HEK293T (cell line): ENCODE data around the gene ZFPL1.

ENCODE experiments used
- CTCF ChIA-PET: fragments of 350-600 bp; formaldehyde crosslinking; extraction: SDS; loops from one replicate; lab custom pipeline; 2021; ENCODE audit warnings: antibody characterized with exemption, inconsistent platforms; lab: Yijun Ruan, JAX
- POLR2A ChIA-PET: fragments of 350-600 bp; formaldehyde crosslinking; extraction: SDS; loops from one replicate; lab custom pipeline; 2020; ENCODE audit warnings: antibody characterized with exemption, inconsistent platforms; lab: Yijun Ruan, JAX
- DNase-seq: peaks from one replicate; pipeline ENCODE4 v3.0.0; 2012; ENCODE audit warnings: mixed read lengths; ENCODE audit errors: extremely low spot score
- ARNT ChIP-seq: fragments of 450-650 bp; IDR thresholded peaks from 2 replicates; pipeline ENCODE4 v1.6.1; 2017; ENCODE audit warnings: mild to moderate bottlenecking
- BHLHE40 ChIP-seq: fragments of 450-650 bp; IDR thresholded peaks from 2 replicates; pipeline ENCODE4 v1.6.1; 2016; ENCODE audit warnings: mild to moderate bottlenecking, moderate library complexity, borderline replicate concordance
- ELF4 ChIP-seq: fragments of 450-650 bp; IDR thresholded peaks from 2 replicates; pipeline ENCODE4 v1.6.1; 2017; ENCODE audit warnings: antibody characterized with exemption
- FOXA1 ChIP-seq: fragments of 450-650 bp; IDR thresholded peaks from 2 replicates; pipeline ENCODE4 v1.6.1; 2016; ENCODE audit warnings: mild to moderate bottlenecking
- FOXK2 ChIP-seq: fragments of 450-650 bp; IDR thresholded peaks from 2 replicates; pipeline ENCODE4 v1.6.1; 2016; ENCODE audit warnings: mild to moderate bottlenecking
- FOXM1 ChIP-seq: fragments of 450-650 bp; IDR thresholded peaks from 2 replicates; pipeline ENCODE4 v1.6.1; 2017; ENCODE audit warnings: mild to moderate bottlenecking, borderline replicate concordance
- HDGF ChIP-seq: fragments of 450-650 bp; IDR thresholded peaks from 2 replicates; pipeline ENCODE4 v1.6.1; 2017; ENCODE audit warnings: antibody characterized with exemption, borderline replicate concordance
- L3MBTL2 ChIP-seq: fragments of 450-650 bp; conservative IDR thresholded peaks from 2 replicates; pipeline ENCODE4 v1.6.1; 2016; ENCODE audit warnings: mild to moderate bottlenecking
- LEF1 ChIP-seq: fragments of 450-650 bp; IDR thresholded peaks from 2 replicates; pipeline ENCODE4 v1.6.1; 2017; ENCODE audit warnings: mild to moderate bottlenecking, borderline replicate concordance
- NFRKB ChIP-seq: fragments of 450-650 bp; IDR thresholded peaks from 2 replicates; pipeline ENCODE4 v1.6.1; 2016; ENCODE audit warnings: mild to moderate bottlenecking, moderate library complexity
- PKNOX1 ChIP-seq: fragments of 450-650 bp; IDR thresholded peaks from 2 replicates; pipeline ENCODE4 v1.6.1; 2016
- SP1 ChIP-seq: fragments of 450-650 bp; IDR thresholded peaks from 2 replicates; pipeline ENCODE4 v1.6.1; 2017
- SUZ12 ChIP-seq: fragments of 450-650 bp; IDR thresholded peaks from 2 replicates; pipeline ENCODE4 v1.6.1; 2016; ENCODE audit warnings: mild to moderate bottlenecking
- TARDBP ChIP-seq: fragments of 450-650 bp; IDR thresholded peaks from 2 replicates; pipeline ENCODE4 v1.6.1; 2016
- ZNF384 ChIP-seq: fragments of 450-650 bp; IDR thresholded peaks from 2 replicates; pipeline ENCODE4 v1.6.1; 2016

The ZFPL1 gene

GRCh38 chr11:65071907-65072630, 12.0 kb upstream of the ZFPL1 start:
- POLR2A ChIA-PET: interaction anchor here (1.5 kb wide), 1 partner anchor 31 kb away, joined by 4 read pairs; the partner anchor contains the start of gene SAC3D1
- CTCF ChIA-PET: interaction anchor here (1.0 kb wide), 1 partner anchor 58 kb away, joined by 3 read pairs; no protein-coding TSS in a partner anchor
- no peak for DNase-seq
- TF ChIP-seq FOXK2 (no peak), SP1 (no peak), ARNT (no peak), BHLHE40 (no peak), LEF1 (no peak), HDGF (no peak), SUZ12 (no peak)

GRCh38 chr11:65072631-65072966, 11.4 kb upstream of the ZFPL1 start:
- ChIA-PET POLR2A (interaction anchor here (1.1 to 1.5 kb wide), 2 partner anchors 11 to 32 kb away, joined by 4 to 5 read pairs; partner anchors contain the start of genes CDCA5, SAC3D1 and ZFPL1), CTCF (interaction anchor here (1.0 kb wide), 1 partner anchor 58 kb away, joined by 3 read pairs; no protein-coding TSS in a partner anchor)
- DNase-seq: no peak
- no peak for TF ChIP-seq FOXM1
- no peak for TF ChIP-seq L3MBTL2
- TF ChIP-seq SUZ12: no peak
- TF ChIP-seq ELF4: no peak
- TF ChIP-seq BHLHE40: no peak
- TF ChIP-seq NFRKB: no peak
- no peak for TF ChIP-seq LEF1

GRCh38 chr11:65077451-65077850, 6.6 kb upstream of the ZFPL1 start:
- no peak for DNase-seq

GRCh38 chr11:65078151-65078550, 5.9 kb upstream of the ZFPL1 start:
- ChIA-PET CTCF (interaction anchor here (0.9 kb wide), 1 partner anchor 32 kb away, joined by 3 read pairs; no protein-coding TSS in a partner anchor), POLR2A (interaction anchor here (0.9 to 1.2 kb wide), 3 partner anchors 19 to 64 kb away, joined by 3 read pairs; partner anchors contain the start of genes ARL2, FAU and MRPL49)
- TF ChIP-seq ELF4 (no peak), L3MBTL2 (no peak), TARDBP (no peak), ZNF384 (no peak), LEF1 (no peak), FOXM1 (no peak), NFRKB (no peak), SP1 (no peak), PKNOX1 (no peak), ARNT (no peak)
- peak; percentile 71 for DNase-seq

More at GRCh38 chr11:65077451-65077850, 6.6 kb upstream of the ZFPL1 start:
- TF ChIP-seq FOXA1 (no peak), HDGF (no peak), ZNF384 (no peak), FOXM1 (no peak), SP1 (no peak), SUZ12 (no peak), ARNT (no peak), BHLHE40 (no peak), NFRKB (no peak), PKNOX1 (no peak), ELF4 (no peak), L3MBTL2 (no peak), TARDBP (no peak), LEF1 (no peak)
- CTCF ChIA-PET: interaction anchor here (1.1 kb wide), 1 partner anchor 33 kb away, joined by 3 read pairs; no protein-coding TSS in a partner anchor
- POLR2A ChIA-PET: interaction anchor here (1.3 kb wide), 1 partner anchor 40 kb away, joined by 4 read pairs; the partner anchor contains the start of gene ZNHIT2

GRCh38 chr11:65078786-65079342, 5.2 kb upstream of the ZFPL1 start:
- ChIA-PET POLR2A (interaction anchor here (0.9 to 1.2 kb wide), 3 partner anchors 20 to 65 kb away, joined by 3 read pairs; partner anchors contain the start of genes ARL2, FAU and MRPL49), CTCF (interaction anchor here (0.6 to 0.9 kb wide), 2 partner anchors 32 to 83 kb away, joined by 3 read pairs; no protein-coding TSS in a partner anchor)
- no peak for DNase-seq
- TF ChIP-seq ARNT (no peak), BHLHE40 (no peak), L3MBTL2 (no peak), HDGF (no peak), FOXM1 (no peak)

GRCh38 chr11:65083134-65083833, 738 bp upstream of the ZFPL1 start:
- CTCF ChIA-PET: interaction anchor here (0.9 to 2.0 kb wide), 3 partner anchors 34 to 68 kb away, joined by 3 to 6 read pairs (median 3); partner anchors contain the start of gene ZNHIT2
- POLR2A ChIA-PET: interaction anchor here (0.7 to 2.4 kb wide), 12 partner anchors 10 to 87 kb away, joined by 3 to 11 read pairs (median 4); partner anchors contain the start of genes ARL2, BATF2, FAU and MRPL49
- TF ChIP-seq TARDBP (no peak), BHLHE40 (no peak), ARNT (no peak), FOXK2 (no peak), NFRKB (no peak), FOXM1 (no peak)
- DNase-seq: no peak
